Cardiac muscle cell (in vitro differentiated cells and primary cell): Measurements from ENCODE around the gene VAV1. TPM values are rescaled to one million over a fixed set of nuclear protein-coding genes. Genes with fewer than 3 reads are reported as not detected.

Source experiments
- DNase-seq, 2 donors: peaks; one replicate each; pipeline versions ENCODE4 v3.0.0 to v3.0.0-alpha.2; 2010 to 2017; ENCODE audit warnings: low read depth in 1 of 2, low spot score in 1 of 2
- H3K27ac ChIP-seq: fragments of 200-600 bp; sonication (generic); 2 replicates; pipeline ENCODE4 v1.5.1; 2016
- H3K27me3 ChIP-seq: fragments of 200-600 bp; sonication (generic); 2 replicates; pipeline ENCODE4 v1.6.0; 2016; ENCODE audit warnings: control low read depth
- H3K36me3 ChIP-seq: fragments of 200-600 bp; sonication (generic); 2 replicates; pipeline ENCODE4 v1.5.1; 2016; ENCODE audit warnings: control low read depth
- H3K4me1 ChIP-seq: fragments of 200-600 bp; sonication (generic); 2 replicates; pipeline ENCODE4 v1.8.1; 2017; ENCODE audit warnings: low read depth, mild to moderate bottlenecking, mixed run types
- H3K4me3 ChIP-seq: fragments of 200-600 bp; sonication (generic); 2 replicates; pipeline ENCODE4 v1.5.1; 2016; ENCODE audit warnings: mild to moderate bottlenecking
- H3K9me3 ChIP-seq: fragments of 200-600 bp; sonication (generic); 2 replicates; pipeline ENCODE4 v1.5.1; 2017; ENCODE audit warnings: low read depth, mild to moderate bottlenecking, control low read depth
- CTCF ChIP-seq: IDR thresholded peaks from 2 replicates; pipeline ENCODE4 v1.5.1; 2012; ENCODE audit warnings: low read depth, mild to moderate bottlenecking, low read length
- polyA plus RNA-seq: library from polyadenylated mRNA; unstranded; fragments of >200 nt; fragmentation: Nextera tagmentation; extraction: Ambion mirVana; gene quantifications from 2 replicates; pipeline ENCODE4 v1.2.1, GENCODE V29; 2016
- total RNA-seq: library from RNA; depleted of rRNA; stranded (reverse); fragments of >200 nt; gene quantifications from 2 replicates; pipeline ENCODE4 v1.2.3, GENCODE V29; 2016

Gene VAV1
- total and polyA plus RNA-seq, 2 experiments from 2014 or later = not detected

- TF ChIP-seq CTCF = no peak
- no peaks in the 10 kb centered on the region for H3K4me1 ChIP-seq
- no peaks in the 10 kb centered on the region for H3K36me3 ChIP-seq
- no peak overlapping the region for H3K27ac ChIP-seq
- no peaks in the 10 kb centered on the region for H3K27me3 ChIP-seq
- DNase-seq = no peak
- H3K4me3 ChIP-seq = no peak overlapping the region
- no peaks in the 10 kb centered on the region for H3K9me3 ChIP-seq
Observed at GRCh38 chr19:6877766-6878165, 105.3 kb downstream of the VAV1 start.

GRCh38 chr19:6886277-6886897, 113.9 kb downstream of the VAV1 start:
- H3K36me3 ChIP-seq = no peaks in the 10 kb centered on the region
- no peak overlapping the region for H3K27ac ChIP-seq
- H3K4me1 ChIP-seq = no peaks in the 10 kb centered on the region
- no peak for TF ChIP-seq CTCF
- H3K9me3 ChIP-seq = no peaks in the 10 kb centered on the region
- no peaks in the 10 kb centered on the region for H3K27me3 ChIP-seq
- no peak for DNase-seq
- no peak overlapping the region for H3K4me3 ChIP-seq

- no peak for TF ChIP-seq CTCF
- DNase-seq = no peak
Observed at GRCh38 chr19:6887316-6887715, 114.8 kb downstream of the VAV1 start, which contains the start of gene ADGRE1. TSS of gene ADGRE1 (plus strand) at chr19:6887579. CDS start at chr19:6887609, 30 bp downstream.

GRCh38 chr19:6888967-6889366, 116.5 kb downstream of the VAV1 start:
- TF ChIP-seq CTCF = no peak
- H3K9me3 ChIP-seq = no peaks in the 10 kb centered on the region
- H3K4me3 ChIP-seq = no peak overlapping the region
- H3K4me1 ChIP-seq = no peaks in the 10 kb centered on the region
- no peaks in the 10 kb centered on the region for H3K36me3 ChIP-seq
- no peak for DNase-seq
- H3K27ac ChIP-seq = no peak overlapping the region
- no peaks in the 10 kb centered on the region for H3K27me3 ChIP-seq

More at GRCh38 chr19:6887316-6887715, 114.8 kb downstream of the VAV1 start, which contains the start of gene ADGRE1:
- Histone ChIP-seq H3K27me3 (no peaks in the 10 kb centered on the region), H3K4me3 (no peak within 1 kb of the TSS), H3K9me3 (no peaks in the 10 kb centered on the region), H3K27ac (no peak within 1 kb of the TSS), H3K36me3 (no peaks in the 10 kb centered on the region), H3K4me1 (no peaks in the 10 kb centered on the region)

GRCh38 chr19:6890401-6890913, 117.9 kb downstream of the VAV1 start:
- no peak for TF ChIP-seq CTCF
- no peak overlapping the region for H3K27ac ChIP-seq
- no peak for DNase-seq
- no peak overlapping the region for H3K4me3 ChIP-seq
- H3K9me3 ChIP-seq = no peaks in the 10 kb centered on the region
- no peaks in the 10 kb centered on the region for H3K4me1 ChIP-seq
- no peaks in the 10 kb centered on the region for H3K36me3 ChIP-seq
- no peaks in the 10 kb centered on the region for H3K27me3 ChIP-seq
